Fibroblast of skin of abdomen (primary cell): ENCODE data around the gene NEUROD2.

ENCODE experiments used
- DNase-seq: peaks from one replicate; pipeline ENCODE4 v3.0.0-alpha.2; 2013

Gene NEUROD2

DNA sequence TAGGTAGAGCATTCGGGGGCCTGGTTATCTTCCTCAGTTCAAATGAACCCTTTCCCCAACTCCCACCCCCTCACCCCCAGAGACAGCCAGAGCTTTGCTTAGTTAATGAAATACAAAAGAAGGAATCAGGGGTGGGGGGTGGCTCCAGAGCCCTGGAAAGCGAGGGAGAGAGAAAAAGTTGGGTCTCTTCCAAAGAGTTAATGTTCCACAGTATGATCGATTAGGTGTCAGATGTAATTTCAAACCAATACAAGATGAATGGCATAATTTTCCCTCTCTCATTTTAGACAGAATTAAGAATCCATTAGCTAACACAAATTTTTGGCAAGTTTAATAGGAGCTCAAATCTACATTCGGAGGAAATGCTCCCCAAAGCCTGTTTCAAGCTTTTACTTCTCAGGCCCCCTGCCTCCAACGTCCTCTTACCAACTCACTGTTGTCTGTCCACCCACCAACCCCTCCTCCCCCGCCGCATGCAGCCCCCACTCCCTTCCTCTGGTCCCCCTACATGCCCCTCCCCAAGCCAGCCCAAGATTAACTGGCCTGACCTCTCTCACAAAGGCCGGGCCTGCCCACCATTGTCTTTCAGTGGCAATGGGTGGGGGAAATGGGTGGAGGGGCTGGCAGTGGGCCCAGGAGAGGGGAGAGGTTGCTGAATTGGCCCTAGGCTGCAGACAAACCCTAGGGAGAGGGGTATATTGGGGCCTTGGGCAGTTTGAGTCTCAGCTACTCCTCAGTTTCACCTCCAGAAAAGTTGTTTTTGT is 28.2 kb downstream of the NEUROD2 start:
- no peak for DNase-seq

DNA sequence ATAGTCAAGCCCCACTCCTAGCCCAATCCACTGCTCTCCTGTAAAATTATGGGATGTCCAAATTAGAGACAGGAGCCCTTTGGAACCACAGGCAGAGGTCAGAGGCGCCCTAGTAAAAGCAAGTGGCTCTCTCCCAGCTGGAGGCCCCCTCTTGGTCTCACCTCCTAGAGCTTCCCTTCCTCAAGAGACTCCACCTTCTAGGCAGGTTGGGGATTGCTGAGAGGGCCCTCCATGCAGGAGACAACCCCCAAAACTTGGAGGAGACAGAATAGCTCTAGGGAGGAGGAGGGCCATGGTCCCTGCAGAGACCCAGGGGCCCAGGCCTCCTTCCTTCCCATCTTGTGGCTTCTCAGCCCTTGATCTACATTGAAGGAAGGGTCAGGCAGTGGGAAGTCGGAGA is 29.4 kb downstream of the NEUROD2 start:
- no peak for DNase-seq

DNA sequence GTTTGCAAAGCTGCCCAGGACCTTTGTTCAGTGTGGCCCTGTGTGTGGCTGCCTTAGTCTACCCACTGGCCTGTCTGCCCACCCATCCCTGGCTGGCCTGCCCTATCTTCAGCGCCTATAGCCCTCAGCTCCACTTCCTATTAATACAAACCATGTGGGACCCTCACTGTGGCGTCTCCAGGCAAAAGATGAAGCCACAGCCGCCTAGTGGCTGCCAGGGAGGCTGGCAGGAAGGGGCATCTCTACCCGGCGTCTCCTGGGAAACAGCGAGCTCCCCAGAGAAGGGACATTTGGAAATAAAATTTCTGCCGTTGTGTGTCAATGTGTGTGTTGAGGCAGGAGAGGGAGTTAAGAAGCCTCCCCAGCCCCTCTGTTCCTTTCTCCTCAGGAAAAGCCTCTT is 31.5 kb downstream of the NEUROD2 start:
- peak; percentile 14 for DNase-seq

DNA sequence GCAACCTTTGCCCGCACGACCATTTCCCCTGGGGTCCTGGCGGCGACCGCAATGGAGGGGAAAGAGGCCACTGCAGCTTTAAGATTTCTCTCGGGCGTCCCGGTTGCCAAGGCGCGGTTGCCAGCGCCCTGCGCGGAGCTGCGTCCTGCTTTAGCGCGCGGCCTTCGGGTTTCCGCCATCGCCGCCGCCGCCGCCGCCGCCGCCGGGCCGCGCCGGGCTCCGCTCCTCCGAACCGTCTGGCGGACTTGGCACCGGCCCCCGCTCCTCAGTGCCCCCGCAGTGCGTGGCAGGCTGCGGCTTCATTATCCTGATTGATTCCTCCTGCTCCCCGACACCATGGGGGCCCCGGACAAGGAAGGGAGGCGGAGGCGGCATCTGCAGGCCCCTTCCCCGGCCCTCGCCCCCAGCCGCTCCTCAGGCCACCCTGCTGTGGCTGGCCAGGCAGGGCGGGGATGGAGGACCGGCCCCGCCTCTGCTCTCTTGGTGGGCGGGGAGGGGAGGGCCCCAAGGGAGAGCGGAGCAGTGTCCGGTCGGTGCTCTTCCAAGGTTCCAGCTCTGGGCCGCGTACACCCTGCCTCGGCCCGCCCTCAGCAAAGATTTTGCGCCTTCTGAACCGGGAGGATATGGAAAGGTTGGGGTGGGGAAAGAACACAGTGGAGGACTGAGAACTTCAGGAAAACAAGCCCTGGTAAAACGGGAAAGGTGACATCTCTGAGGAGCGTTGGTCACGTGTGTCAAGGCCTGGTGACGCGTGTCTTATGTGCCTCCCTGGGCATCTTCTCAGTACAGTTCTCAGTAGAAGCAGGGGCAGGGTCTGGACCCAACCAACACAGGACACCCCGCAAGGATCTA is 34.0 kb downstream of the NEUROD2 start:
- peak; percentile 50 for DNase-seq

DNA sequence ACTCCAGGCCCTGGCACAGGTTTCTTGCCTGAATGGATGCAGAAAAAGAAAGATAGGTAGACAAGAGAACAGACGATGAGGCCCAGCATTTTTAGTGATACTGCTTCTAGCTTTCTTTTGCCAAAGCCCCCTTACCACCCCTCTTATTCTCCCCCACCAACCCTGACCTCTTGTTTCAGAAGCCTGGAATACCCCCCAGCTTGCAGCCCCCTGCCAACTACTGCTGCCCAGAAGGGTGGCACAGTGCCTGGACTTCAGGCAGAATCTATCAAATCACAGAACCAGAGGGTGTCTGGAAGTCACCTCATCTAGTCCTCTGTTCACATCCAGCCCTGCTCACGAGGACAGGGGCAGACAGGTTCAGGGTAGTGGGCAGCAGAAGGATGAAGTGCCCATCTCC is 35.6 kb downstream of the NEUROD2 start:
- DNase-seq, result no peak

DNA sequence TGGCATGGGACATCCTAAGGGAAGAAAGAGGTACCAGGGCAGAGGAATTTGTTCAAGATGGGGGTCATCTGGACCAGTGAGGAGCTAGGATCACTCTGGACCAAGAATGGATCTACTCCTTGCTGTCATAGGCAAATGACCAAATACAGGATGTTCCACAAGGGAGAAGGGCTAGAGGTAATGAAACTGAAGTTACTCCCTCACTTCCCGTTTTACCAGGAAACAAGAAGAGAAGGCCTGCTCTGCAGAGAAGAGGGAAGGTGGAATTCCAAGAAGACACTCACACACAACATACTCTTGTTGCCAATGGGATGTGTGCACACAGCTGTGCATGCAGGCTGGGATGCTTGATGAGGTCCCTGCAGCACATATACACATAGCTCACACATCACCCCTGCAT is 38.6 kb downstream of the NEUROD2 start:
- DNase-seq, result no peak

DNA sequence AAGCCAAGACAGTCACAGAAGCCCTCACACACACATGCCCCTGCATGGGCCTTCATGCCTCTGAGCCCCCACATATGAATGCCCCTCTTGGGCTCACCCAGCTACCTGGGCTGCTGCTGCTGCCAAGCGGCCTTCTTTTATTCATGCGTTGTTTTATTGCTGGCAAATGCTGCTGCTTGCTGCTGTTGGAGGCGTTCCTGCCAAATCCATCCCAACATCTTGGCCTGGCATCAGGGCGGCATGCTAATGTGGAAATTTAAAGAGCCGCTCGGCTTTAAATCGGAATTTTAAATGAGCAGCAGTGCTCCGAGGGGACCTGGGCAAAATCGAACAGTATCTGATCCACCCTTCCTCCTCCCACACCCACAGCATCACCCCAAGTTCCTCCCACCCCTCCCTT is 39.0 kb downstream of the NEUROD2 start:
- no peak for DNase-seq

DNA sequence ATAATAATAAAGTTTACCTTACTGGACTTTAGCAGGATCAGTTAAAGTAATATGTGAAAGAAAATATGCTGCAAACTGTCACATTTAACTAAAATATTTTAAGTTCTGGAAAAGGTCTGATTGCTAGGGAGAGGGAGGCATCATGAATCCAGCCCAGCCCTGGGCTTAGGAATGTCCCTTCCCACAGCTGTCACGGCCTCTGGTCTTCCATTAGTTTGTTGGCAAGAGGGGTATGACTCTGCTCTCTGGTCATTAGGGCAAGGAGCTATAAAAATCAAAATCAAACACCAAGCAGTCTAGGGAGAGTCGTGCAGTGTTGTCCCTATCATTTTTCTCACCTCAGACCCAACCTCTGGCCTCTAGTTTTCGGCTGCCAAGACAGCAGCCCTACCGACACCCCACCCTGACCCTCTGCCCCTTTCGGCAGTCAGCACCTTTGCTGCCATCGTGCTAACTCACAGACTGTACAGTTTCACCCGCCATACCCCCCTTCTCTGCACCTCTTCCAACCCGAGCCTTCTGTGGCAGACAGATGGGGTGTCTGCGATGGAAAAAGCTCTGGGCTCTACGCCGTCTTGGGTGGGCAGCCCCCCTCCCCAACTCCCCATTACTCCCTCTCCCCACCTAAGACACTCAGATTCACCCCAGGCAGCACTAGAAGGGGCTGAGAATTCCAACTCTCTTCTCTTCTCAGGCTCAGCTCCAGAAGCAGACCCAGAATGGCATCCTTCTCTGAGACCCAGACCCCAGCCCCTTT is 41.4 kb downstream of the NEUROD2 start:
- DNase-seq, result no peak

DNA sequence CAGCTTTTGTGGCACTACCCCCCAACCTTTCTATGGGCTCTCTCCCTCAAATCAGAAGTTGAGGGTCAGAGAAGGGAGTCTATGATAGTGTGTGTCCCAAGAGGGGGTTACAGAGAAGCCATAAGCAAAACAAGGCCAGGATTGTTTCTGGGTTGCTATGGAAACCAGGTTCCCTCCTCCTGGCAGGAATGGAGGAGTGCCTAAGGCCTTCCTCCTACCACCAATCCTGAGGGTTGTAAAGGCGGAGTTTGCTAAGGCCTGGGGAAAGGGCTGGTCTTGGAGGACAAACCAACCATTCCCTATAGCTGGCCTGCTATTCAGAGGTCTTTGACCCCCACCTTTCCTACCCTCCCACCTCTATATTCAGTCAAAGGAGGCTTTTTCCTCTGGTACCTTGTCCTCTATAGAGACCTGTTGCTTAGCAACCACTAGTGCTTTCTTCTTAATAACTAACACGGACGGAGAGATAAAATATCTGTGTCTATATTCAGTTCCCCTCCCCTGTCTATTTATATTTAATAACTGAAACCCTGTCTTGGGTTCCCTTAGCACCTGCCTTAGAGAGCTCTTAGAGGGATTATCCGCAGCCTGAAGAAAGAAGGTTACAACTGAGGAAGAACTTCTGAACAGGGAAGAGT is 43.4 kb downstream of the NEUROD2 start:
- no peak for DNase-seq

DNA sequence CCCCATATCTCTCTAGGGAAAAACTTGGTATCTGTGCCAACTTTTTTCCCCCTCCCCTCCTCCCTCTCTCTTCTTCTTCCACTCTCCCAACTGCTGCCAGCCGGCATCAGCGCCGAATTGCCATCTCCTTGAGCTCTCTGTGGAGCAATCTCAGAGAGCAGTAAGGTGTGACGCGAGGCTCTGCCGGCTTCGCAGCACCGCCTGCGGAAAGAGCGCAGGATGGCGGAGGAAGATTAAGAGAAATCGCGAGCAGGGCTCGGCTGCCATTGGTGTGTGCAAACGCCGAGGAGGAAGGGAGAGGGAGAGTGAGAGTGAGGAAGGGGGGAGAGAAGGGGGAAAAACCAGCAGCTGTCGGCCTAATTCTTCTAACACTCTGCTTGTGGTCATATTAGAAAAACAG is 44.2 kb downstream of the NEUROD2 start:
- no peak for DNase-seq

DNA sequence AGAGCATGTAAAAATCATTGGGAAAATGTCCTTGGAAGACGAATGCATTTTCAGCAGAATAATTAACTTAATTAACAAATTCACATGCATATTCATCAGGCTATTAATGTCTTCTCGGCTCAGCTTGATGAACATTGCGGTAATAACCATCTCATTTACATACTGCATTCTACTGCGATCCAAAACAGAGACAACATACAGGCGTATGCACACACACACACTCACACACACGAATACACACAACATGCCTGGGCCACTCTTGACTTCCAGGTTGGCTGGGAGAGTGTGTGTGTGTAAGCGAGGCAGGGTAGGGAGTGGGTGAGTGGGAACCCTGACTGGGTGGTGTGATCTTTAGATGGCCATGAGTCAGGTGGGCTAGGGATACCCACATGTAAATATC is 44.7 kb downstream of the NEUROD2 start:
- DNase-seq, result no peak

DNA sequence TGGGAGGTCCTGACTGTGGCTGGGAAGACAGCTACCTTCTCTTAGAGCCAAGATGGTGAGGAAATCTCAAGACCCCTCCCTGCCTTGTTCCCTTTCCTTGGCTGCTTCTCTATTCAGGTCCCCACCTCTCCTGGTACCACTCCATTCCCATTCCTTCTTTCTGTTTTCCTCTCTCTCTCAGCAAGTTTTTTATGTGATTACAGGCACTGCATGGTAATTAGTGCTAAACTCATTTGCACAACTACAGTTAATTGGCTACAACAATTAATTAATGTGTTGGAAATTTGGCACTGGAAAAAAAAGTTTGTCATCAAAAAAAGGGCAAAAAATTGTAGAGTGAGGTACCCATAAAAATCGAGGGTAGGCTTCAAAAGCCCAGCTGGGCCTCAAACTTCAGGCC is 45.3 kb downstream of the NEUROD2 start:
- DNase-seq, result no peak

DNA sequence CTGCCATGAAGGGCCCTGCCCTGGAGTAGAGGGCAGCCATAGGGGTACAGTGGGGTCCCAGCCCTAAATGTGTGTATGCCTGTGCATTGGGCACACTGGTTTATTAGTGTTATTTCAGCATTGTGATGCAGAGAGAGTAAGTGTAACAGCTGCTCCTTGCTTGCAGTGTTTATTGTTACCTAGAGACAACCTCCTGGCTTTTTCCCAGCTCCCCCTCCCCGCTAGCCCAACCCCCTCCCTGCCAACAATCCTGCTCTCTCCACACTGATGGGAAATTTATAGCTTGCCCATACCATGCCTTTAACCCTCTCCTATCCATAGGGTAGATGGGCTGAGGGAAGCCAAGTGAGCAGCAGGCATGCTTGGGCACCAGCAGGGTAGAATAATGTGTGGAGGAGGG is 51.3 kb downstream of the NEUROD2 start:
- no peak for DNase-seq

DNA sequence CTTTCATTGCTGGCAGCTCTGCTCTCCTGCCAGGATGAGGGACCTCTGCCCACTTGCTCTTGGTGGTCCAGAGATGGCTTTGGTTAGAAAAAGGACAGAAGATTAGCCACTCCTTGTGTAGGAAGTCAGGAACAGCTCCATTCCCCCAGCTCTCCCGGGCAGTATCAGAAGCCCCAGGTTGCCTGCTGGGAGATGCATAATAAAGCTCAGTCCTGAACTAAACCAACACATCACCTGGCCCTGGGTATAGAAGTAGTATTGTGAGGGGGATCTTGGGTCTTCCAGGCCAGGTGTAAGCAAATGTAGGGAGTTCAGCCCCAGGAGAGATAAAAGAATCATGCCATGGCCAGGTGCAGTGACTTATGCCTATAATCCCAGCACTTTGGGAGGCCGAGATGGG is 52.4 kb downstream of the NEUROD2 start:
- DNase-seq, result no peak
